ENCODE data around the gene HDAC4.

Gene HDAC4

DNA sequence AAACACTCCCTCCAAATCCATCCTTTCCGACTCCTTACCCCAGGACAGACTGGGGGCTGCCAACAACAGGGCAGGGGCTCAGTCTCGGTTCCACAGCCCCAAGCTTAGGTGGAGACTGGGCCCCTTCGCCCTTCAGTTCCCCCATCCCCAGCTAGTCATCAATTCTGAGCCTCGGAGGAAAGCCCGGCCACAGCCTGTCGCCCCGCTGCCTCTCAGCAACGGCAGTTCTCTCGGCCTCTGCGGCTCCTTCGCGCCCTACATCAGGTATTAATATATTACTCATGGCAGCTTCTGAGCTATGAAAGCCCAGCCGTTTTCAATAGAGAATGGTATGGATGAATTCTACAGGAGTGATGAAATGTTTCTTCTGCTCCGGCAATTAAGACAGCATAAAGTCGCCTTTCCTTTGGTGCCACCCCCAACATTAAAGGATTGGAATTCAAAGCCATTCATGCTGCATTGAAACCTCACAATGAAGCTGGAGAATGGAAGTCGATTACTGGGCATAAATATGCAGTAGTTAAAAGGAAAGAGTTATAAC lies 2.8 kb downstream of the HDAC4 start:
- no peak for DNase-seq (ENCODE audit: low spot score)

DNA sequence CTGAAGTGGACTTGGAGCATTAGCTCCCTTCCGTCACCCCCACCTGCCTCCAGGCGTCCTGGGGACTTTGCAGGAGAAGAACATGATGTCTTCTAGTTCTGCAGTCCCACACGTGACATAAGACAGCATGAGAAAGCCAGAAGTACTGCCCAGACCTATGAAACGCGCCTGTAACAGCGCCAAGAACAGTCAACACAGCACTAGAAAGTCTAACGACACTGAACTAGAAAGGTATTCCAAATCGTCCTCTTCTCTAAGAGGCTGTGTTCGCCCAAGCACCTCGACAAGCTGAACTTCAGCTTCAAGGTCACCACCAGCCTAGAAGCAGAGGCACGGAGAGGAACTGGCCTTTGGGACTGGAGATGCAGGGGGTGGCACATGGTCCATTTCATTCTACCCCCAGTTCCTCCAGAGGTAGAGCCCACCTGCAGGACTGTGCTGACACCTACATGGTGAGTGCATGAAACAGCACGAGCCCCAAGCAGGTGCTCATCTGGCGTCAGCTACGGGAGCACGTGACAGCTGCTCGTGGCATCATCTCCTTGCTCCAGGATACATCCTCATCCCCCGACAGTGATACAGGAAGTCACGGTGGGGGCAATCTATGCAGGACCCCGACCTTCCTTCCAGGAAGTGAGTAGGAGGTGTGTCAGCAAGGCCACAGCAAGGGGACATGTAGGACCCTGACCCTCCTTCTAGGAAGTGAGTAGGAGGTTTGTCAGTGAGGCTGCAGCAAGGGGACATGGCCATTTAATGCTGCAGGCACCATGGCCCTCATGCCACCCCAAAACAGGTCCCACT lies 3.7 kb downstream of the HDAC4 start:
- no peak for DNase-seq (ENCODE audit: low spot score)

DNA sequence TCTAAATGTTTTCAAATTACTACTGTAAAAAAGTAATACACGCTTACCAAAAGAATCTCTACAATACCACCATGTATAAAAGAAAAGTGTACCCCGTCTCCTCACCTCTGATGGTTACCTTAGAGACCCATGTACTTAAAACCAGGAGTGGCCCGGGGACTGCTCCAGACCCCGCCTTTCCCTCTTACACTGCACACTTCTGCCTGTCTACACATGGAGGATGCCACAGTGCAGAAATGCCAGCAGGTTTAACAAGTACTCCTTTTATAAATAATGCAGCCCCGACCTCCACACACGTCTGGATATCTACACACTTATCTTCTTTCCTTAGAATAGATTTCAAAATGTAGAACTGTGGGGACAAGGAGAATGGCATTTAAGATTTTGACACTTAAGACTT lies 5.3 kb downstream of the HDAC4 start:
- no peak for DNase-seq (ENCODE audit: low spot score)

DNA sequence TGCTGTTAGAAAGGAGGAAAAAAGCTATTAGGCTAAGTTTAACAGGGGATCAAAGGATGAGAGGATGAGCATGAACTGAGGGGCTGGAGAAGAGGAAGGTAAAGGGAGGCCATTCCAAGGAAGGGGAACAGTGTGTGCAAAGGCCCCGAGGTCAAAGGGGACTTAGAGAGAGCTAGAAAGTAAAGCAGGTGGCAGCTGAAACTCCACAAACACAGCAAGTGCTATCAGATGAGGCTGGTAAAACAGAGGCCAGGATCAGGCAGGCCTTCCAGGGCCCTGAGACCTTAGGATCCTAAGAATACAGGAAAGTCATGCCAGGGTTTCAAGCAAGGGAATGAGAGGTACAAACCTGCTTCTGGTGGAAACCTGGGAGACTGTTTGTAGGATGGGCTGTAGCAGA lies 5.8 kb downstream of the HDAC4 start:
- no peak for DNase-seq (ENCODE audit: low spot score)

DNA sequence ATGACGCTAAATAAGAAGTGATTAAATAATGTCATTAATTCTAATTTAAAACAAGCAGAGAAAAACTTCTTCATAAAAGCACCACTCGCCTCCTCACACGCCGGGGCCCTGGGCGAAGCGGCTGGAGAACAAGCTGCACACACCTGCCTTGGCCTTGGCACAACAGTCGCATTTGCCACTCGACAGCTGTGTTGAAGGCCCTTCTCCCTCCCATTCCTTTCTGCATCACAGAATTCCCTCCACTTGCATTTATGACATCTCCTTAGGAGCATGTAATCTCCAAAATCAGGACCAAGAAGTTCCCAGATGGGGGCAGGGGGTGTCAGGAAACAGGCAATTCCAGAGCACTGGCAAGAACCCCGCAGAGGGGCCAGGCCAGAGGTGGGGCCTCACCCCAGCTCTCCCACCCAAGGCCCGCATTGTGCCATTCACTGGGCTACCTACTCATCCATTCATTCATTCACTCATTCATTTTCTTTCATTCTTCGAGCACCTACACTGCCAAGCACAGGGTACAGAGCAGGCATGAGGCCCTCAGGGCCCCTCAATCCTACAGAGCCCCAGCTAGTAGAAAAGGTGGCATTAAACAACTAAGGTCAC lies 6.4 kb downstream of the HDAC4 start:
- no peak for DNase-seq (ENCODE audit: low spot score)

DNA sequence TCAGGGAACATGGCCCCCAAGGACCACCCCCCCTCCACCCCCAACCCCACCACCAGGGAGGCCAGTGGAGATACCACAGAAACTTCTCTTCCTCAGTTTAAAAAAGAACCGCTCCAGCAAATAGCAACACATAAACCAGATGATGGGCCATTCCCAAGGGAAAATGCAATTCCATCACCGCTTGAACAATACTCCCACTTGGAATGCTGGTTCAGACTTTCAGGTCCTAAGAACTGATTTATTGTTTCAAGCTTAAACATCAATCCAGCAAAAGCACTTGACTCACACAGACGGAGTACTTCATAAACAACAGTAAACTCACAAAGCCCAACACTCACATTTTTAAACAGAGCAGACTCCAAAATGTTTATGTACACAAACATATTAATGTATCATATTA lies 6.9 kb downstream of the HDAC4 start:
- no peak for DNase-seq (ENCODE audit: low spot score)

DNA sequence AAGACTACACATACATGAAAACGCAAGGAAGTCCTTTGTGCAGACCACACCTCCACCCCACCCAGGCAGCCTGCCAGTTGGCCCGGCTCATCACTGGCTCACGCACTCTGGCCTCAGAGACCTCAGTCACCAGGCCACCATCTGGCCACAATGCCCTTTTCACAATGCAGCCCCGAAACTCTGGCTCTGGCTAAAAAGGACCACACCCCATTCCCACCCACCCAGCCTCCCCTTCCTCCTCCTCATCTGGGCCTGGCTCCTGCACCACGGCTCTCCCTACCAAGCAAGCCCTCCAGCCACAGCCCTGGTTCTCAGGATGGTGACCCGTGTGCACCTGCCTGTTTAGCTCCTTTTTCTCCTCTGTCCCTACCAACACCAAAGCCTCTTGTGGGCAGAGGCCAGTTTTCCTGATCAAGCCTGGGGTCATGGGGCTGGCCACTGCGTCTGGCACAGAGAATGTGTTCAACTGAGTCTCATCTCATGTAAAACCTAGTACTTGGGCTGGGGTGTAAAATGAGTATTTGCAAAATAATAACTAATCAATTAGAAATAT lies 7.4 kb downstream of the HDAC4 start:
- peak; percentile 56 for DNase-seq (ENCODE audit: low spot score)

DNA sequence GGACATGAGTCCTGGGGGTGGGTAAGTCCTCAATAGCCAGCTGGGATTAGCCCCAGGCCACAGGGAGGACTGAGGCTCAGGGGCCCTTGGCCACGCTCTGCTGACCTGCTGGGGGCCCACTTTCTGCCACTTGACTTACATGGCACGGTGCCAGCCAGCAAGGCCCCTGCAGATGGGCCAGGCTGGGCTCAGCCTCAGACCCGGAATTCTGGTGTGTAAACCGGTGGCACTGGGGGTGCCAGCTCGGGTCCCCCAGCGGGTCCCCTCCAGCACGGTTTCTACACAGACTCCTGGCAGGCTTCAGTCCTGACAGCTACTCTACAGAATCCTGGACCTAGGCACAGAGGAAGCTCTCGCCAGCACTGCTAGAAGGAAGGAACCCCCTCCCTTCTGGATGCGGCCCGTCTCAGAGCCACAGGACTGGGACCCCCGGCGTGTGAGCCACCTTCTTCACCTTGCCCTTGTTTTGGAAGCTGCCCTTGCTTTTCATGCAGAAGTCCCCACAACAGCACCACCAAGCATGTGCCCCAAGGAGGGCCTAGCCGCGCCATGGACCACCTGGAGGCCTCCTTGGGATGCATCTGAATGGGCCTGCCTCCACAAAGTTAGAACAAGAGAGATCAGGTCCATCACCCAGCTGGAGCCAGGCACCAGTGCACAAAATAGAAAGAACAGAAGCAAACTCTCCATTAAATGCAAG lies 8.0 kb downstream of the HDAC4 start:
- DNase-seq (ENCODE audit: low spot score): no peak

DNA sequence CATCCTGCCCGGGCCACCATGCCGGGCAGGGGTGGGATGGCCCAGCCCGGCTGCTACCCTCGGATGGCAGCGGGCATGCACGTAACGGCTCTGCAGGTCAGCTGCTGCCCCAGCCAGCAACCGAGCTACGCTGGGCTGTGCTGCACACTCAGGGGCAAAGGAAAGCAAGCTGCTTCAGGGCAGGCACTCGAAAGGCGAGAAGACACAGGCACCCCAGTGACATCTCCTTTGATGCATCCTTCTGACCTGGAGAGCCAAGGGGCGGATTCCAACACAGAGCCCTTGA lies 8.8 kb downstream of the HDAC4 start:
- DNase-seq (ENCODE audit: low spot score): no peak

DNA sequence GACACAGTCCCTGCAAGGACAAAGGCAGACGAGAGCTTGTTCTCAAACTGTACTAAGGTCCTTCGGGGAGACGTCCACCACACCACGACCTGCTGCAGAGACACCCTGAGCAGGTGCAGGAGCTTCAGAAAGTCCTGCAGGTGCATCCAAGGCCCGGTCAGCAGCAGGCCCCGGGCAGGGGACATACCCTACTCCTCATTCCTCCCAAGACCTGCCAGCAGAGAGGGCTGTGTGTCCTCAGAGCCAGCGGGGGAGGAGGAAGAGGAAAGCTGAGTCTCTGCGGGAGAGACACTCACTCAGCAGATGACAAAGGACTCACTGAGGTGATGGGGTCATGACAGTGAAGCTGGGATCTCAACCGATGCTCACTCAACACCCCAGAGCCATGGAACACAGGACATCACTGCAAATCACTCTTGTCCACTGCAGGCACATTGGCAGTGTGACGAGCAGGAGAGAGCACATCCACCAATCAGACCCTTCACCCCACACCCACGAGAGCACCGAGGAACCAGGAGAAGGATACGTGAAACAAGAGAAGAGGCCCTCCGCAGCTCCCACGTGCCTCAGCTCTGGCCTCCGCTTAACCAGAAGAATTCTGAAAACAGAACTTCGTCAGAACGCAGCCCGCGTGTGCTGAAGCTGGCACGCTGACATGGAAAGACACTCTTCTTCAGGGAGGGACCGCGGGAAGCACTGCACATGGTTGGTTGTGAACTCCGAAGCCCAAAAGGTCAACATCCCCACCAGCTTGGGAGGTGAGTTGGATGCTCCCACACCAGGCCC lies 9.3 kb downstream of the HDAC4 start:
- no peak for DNase-seq (ENCODE audit: low spot score)

DNA sequence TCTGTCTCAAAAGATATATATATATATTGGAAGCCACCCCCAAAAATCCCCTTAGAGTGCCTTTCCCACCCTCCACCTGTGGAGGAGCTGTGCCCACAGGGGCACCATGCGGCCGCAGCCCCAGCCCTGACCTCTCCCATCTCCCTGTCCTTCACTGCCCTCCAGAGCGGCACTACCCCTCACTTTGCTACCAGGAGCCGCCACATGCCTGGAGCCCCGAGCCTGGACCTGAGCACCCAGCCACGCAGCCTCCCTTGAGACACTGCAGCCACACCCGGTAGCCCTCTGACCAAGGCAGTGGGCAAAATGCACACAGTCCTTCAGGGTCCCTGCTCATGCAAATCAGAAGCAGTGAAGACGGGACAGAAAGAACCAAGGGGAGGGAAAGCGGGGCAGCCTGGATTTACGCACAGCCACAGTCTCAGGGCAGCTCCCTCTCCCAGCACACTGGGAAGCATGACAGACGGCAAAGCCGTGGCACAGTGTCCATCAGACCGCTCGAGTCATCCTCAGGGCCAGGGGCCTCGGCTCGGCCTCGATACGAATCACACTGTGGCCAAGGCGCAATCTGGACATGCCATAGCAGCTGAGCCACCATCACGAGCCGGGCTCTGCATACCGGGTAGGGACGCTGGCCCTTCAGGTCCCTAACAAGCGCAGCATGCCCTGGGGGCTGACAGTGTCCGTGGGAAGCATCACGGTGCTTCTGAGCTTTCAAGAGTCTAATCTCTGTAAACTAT lies 10.1 kb downstream of the HDAC4 start:
- DNase-seq (ENCODE audit: low spot score): no peak

DNA sequence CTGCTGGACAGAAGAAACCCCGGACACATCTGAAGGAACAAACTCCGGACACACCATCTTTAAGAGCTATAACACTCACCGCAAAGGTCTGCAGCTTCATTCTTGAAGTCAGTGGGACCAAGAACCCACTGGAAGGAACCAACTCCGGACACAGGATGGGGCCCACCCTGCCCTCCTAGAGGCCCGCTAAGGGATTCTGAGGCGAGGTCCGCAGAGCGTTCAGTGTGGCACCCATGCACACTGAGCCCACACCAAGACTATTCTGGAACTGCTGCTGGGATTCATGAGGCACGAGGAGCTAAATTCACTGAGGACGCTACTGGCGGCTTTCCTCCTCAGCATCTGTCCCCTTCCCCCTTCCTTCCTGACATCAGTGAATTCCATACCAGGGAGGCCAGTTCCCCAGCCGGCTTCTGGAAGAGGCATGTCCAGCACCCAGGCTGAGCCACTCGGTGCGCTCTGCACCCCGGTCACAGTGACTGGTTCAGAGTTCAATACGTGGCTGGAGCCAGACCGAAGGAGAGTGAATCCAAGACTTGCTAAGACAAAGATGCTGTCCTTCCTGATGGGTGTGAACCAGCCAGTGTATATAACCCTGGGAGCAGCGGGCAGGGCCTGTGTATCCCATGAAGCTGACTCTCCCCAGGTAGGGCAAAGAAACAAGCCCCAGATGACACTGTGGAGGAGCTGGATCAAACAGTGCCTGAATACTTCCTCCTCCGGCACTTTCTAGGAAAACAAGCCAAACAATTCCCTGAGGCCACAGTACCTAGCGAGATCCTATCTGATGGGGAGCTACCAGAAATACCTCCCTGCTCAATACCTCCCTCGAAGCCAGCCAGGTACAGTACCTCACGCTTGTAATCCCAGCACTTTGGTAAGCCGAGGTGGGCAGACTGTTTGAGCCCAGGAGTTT lies 11.1 kb downstream of the HDAC4 start:
- no peak for DNase-seq (ENCODE audit: low spot score)

DNA sequence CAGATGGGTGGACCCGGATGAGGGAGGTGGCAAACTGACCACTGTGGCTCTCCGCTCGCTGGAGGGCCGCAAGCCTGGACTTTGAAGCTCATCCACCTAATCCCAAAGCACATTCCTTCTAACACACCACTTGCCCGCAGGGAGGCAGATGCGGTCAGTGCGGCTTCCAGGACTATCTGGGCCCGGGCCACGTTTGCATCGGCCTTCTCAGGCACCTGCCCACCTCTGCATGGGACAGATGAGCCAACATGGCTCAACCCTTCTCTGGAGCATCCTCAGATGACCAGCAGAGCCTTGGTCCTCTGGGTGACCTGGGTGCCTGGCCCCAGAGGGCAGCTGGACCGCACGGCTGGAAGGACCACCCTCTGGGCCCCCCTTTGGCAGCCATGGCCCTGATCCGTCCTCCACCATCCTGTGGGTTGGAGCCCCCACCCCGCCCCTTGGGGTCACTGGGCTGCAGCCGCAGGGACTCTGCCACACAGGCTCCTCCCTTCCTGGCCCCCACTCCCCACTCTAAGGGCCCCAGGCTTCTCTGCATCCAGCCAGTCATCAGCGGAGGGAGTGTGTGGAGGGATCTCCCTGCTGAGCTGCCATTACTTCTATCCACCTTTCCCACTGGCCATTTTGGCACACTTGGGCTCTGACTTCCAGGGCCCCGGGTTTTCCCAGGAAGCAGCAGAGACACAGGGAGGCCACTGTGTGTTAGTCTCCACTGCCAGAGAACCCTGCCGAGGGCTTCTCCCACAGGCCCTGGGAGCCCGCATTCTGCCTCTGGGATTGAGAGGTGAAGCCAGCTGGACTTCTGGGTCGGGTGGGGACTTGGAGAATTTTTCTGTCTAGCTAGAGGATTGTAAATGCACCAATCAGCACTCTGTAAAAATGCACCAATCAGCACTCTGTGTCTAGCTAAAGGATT lies 12.3 kb downstream of the HDAC4 start:
- no peak for DNase-seq (ENCODE audit: low spot score)

DNA sequence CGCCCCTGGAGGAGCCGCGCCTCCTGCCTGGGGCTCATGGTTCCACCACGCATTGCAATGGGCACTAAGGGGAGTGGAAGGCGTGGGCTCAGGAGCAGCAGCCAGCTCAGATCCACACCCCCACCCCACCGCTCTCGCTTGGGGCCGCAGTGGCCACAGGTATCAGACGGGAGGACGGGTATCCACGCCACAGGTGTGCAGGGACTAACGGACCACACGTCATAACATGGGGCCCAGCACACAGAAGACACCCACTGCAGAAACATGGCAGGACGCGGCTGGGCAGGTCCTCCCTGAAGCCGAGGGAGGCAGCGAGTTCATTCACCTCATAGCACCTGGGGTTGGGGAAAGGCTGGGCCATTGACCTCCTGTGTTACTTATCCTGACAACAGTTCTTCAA lies 13.0 kb downstream of the HDAC4 start:
- DNase-seq (ENCODE audit: low spot score): no peak

DNA sequence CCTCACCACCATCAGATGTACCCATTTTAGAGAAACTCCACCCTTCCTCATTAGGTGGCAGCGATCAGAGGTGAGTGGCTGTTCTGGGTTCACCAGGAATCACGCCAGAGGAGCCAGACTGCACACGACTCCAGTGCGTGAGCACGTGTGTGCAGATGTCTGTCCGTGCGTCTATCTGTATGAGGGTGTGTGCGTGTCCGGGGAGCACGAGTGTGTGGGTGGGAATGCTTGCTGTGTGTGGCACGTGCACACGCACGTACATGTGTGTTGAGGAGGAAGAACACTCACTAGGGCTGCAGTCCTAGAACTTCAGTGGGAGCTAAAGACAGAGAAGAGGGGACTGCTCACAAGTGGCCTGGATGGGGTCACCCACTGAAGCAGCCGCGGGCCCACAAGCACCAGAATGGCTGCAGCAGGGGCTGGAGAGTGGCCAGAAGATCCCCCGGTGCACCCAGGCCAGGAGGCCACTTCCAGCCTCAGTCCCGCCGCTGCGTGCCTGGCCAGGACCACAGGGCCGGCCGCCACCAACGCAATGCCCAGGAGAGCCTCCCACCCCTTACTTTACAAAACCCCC lies 13.9 kb downstream of the HDAC4 start:
- DNase-seq (ENCODE audit: low spot score): no peak

DNA sequence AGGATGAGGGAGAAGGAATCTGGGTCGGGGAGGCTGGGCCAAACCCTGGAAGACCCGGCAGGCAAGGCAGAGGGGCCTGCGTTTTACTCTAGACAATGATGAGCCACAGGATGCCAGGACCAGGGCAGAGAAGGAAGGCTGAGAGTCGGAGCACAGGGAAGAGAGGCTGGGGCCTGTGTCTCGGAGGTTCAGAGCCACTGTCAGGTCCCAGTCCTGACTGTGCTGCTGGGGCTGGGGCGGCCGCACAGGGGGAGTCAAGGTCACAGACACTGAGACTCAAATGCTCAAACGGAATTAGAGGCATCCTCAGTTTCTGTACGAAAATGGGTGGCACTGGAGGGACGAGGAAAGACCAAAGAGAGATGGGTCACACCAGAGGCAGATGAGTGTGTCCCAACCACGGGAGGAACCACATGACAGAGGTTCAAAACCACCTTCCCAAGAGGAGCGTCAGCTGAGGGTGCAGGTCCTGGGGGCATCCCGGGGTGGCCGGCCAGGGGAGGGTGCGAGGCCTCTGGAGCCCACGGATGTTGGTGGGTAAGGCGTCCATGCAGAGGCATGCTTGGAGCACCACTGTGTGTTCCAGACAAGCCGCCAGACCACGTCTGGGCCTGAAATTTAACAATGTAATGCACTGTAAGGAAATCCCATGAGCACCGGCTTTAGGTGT lies 14.7 kb downstream of the HDAC4 start:
- DNase-seq (ENCODE audit: low spot score): no peak

DNA sequence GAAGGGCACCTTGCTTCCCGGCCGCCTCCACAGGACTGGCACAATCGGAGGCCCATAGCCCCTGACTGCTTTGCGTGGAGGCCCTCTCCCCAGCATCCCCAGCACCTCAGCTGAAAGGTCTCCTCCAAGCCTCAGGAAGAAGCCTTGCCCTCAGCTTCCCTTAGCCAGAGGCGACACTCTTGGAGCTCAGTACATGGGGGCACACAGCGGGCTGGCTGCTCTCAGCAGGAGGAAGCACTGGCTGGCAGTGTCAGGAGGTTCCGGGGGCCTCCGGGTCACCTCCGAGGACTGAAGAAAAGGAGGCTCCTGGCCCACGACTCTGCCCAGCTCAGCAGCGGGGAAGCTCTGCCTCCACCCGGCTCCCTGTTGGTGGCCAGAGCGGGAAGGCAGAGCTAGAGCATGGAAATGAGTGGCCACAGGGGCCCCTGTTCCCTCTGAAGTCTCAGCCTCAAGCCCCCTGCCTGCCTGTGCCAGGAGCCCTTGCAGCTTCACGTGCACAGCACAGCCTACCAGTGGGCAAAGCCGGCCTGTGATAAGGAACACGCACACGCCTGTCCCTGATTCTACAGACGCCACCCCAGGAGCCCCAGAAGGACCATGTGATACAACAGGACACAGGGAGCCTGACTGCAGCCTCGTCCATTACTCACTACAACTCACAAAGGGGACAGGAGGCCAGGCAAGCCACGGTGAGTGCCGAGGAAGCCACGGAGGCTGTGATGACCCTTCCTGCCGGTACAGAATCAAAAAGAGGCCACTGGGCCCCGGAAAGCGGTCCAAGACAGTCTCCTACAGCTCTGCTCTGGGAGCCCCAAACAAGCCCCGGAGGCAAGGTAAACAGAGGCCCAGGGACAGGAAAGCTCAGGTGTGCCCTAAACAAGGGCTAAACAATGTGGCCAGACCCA lies 15.5 kb downstream of the HDAC4 start:
- DNase-seq (ENCODE audit: low spot score): no peak
